ENCODE measurements around the gene SRGAP2C.
"Not testable (repeated sequence)": the region's sequence is repeated elsewhere in the genome, so short reads cannot be mapped to it uniquely, and the experiment has no call there.

DNA sequence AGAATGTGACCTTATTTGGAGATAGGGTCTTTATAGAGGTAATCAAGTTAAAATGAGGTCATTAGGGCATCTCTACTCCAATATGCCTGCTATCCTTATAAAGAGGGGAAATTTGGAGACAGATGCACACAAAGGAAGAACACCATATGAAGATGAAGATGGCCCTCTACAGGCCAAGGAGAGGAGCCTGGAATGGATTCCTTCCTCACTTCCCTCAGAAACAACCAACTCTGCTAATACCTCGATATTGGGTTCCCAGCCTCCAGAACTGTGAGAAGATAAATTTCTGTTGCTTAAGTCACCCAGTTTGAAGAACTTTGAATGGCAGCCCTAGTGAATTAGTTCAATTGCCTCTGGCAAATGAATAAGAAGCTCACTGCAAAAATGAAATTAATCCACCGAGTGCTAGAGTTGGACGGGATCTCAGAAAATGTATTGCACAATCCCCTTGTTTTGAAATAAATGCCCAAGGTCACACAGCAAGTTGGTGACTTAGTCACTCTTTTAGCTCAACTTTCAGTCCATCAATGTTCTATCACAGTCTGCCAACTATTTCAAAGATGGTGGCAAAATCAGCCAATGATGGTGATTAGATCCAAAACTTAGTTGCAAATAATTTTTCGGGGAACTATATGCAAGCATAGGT lies 27.7 kb upstream of the SRGAP2C start:
- not testable (repeated sequence) for TF ChIP-seq POLR2A (IDR thresholded peaks at IDR 0.05)
- TF ChIP-seq, protein P1, sequence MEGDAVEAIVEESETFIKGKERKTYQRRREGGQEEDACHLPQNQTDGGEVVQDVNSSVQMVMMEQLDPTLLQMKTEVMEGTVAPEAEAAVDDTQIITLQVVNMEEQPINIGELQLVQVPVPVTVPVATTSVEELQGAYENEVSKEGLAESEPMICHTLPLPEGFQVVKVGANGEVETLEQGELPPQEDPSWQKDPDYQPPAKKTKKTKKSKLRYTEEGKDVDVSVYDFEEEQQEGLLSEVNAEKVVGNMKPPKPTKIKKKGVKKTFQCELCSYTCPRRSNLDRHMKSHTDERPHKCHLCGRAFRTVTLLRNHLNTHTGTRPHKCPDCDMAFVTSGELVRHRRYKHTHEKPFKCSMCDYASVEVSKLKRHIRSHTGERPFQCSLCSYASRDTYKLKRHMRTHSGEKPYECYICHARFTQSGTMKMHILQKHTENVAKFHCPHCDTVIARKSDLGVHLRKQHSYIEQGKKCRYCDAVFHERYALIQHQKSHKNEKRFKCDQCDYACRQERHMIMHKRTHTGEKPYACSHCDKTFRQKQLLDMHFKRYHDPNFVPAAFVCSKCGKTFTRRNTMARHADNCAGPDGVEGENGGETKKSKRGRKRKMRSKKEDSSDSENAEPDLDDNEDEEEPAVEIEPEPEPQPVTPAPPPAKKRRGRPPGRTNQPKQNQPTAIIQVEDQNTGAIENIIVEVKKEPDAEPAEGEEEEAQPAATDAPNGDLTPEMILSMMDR (IDR thresholded peaks at IDR 0.05): not testable (repeated sequence)
